ENCODE data around the gene SET. TPM values are rescaled to one million over a fixed set of nuclear protein-coding genes. Genes with fewer than 3 reads are reported as not detected.

SET gene
- polyA plus RNA-seq, 1 of the 3 experiments (the other 2 are of a cell fraction), result 64.6 TPM

DNA sequence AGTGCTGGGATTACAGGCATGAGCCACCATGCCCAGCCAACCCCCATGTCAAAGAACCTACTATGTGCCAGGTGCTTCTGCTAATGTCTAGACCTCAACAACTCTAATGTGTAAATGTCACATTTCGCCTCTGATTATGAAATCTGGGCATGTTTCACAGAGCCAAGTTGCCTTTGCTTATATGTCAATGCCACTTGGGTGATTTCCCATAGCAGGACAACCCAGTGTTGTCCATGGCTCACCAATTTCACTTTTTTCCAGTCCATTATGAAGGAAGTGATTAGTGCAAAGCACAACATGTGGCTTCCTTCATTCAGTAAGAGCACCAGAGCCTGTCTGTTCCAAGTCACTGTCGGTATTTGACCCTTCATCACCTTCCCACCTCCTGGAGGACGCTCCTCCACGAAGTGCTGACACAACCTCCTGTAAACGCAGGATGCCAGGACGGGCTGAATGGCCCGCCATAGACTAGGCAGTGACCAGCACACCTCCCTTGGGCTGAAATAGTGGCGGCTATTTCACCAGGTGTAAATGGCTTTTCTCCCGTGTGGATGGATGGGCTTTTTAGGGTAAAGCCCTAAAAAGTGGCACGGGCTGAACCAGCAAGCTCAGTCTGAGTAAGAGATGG lies 12.3 kb downstream of the SET start (continued):
- TF ChIP-seq TEAD4 (IDR thresholded peaks at IDR 0.05; ENCODE audit: borderline replicate concordance, insufficient read depth), result no peak
- TF ChIP-seq RFX5 (IDR thresholded peaks at IDR 0.05; ENCODE audit: low read length), result no peak
- TF ChIP-seq, protein P1, sequence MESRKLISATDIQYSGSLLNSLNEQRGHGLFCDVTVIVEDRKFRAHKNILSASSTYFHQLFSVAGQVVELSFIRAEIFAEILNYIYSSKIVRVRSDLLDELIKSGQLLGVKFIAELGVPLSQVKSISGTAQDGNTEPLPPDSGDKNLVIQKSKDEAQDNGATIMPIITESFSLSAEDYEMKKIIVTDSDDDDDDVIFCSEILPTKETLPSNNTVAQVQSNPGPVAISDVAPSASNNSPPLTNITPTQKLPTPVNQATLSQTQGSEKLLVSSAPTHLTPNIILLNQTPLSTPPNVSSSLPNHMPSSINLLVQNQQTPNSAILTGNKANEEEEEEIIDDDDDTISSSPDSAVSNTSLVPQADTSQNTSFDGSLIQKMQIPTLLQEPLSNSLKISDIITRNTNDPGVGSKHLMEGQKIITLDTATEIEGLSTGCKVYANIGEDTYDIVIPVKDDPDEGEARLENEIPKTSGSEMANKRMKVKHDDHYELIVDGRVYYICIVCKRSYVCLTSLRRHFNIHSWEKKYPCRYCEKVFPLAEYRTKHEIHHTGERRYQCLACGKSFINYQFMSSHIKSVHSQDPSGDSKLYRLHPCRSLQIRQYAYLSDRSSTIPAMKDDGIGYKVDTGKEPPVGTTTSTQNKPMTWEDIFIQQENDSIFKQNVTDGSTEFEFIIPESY (IDR thresholded peaks at IDR 0.05; ENCODE audit: borderline replicate concordance, low read depth), result no peak
- TF ChIP-seq, protein P2, sequence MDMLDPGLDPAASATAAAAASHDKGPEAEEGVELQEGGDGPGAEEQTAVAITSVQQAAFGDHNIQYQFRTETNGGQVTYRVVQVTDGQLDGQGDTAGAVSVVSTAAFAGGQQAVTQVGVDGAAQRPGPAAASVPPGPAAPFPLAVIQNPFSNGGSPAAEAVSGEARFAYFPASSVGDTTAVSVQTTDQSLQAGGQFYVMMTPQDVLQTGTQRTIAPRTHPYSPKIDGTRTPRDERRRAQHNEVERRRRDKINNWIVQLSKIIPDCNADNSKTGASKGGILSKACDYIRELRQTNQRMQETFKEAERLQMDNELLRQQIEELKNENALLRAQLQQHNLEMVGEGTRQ (IDR thresholded peaks at IDR 0.05; ENCODE audit: borderline replicate concordance, low read depth, low read length), result no peak
- no peak for TF ChIP-seq POLR2AphosphoS5 (IDR thresholded peaks at IDR 0.05; ENCODE audit: low read depth, low read length)
- TF ChIP-seq, protein P3, sequence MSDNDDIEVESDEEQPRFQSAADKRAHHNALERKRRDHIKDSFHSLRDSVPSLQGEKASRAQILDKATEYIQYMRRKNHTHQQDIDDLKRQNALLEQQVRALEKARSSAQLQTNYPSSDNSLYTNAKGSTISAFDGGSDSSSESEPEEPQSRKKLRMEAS (IDR thresholded peaks at IDR 0.05; ENCODE audit: low read depth), result no peak
- TF ChIP-seq RCOR1 (IDR thresholded peaks at IDR 0.05; ENCODE audit: low read length), result no peak
- TF ChIP-seq, protein P4, sequence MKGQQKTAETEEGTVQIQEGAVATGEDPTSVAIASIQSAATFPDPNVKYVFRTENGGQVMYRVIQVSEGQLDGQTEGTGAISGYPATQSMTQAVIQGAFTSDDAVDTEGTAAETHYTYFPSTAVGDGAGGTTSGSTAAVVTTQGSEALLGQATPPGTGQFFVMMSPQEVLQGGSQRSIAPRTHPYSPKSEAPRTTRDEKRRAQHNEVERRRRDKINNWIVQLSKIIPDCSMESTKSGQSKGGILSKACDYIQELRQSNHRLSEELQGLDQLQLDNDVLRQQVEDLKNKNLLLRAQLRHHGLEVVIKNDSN (IDR thresholded peaks at IDR 0.05; ENCODE audit: borderline replicate concordance, low read depth), result no peak
- TF ChIP-seq FOXJ3 (CRISPR knock-in tag; IDR thresholded peaks at IDR 0.05), result no peak
- TF ChIP-seq IRF3 (IDR thresholded peaks at IDR 0.05; ENCODE audit: low read depth, low read length), result no peak

- CTCF ChIA-PET, result interaction anchor here (0.6 to 4.0 kb wide), 36 partner anchors 9 to 361 kb away, joined by 3 to 64 read pairs (median 4); partner anchors contain the start of genes DYNC2I2, ENDOG, SET and SPOUT1
- Histone ChIP-seq H3K4me1 (ENCODE audit: control insufficient read depth in 1 of 2, insufficient read depth in 2 of 2, low read depth in 1 of 2, low read length in 1 of 2) (peaks cover 0 to 4% of the 10 kb centered on the region in 2 experiments; a peak in 1 of 4 replicates), H3K4me3 (ENCODE audit: low read depth in 2 of 2, low read length in 1 of 2) (peak within 1 kb of the TSS; percentile 68 to 85), H3F3A (replicated peaks; ENCODE audit: insufficient read depth) (peaks cover 19% of the 10 kb centered on the region), H3K9me2 (no peaks in the 10 kb centered on the region), H3K9ac (peak within 1 kb of the TSS; percentile 84), H3K27me3 (ENCODE audit: insufficient read depth) (no peaks in the 10 kb centered on the region), H3K4me2 (peak within 1 kb of the TSS; percentile 93), H3K9me3 (no peaks in the 10 kb centered on the region), H3K79me2 (ENCODE audit: insufficient read depth) (no peaks in the 10 kb centered on the region), H2AFZ (ENCODE audit: low read depth) (peak within 1 kb of the TSS; percentile 97; the same call in 1 of the 2 replicates), H4K20me1 (ENCODE audit: insufficient read depth) (no peaks in the 10 kb centered on the region), H3K36me3 (replicated peaks in 1 of 2; ENCODE audit: control insufficient read depth in 1 of 2, insufficient read depth in 2 of 2, low read length in 1 of 2) (no peaks in the 10 kb centered on the region), H3K27ac (ENCODE audit: low read depth in 2 of 2, low read length in 1 of 2) (peak within 1 kb of the TSS in 1 of 2 experiments; percentile 38; a peak in 2 of 4 replicates)
- POLR2A ChIA-PET, result no interaction called here
- peak; percentile 98 for DNase-seq
- WGBS (ENCODE audit: low lambda C conversion rate), result no CpG with 5 or more reads among the region's 65 CpGs
- TF ChIP-seq MXI1 (IDR thresholded peaks at IDR 0.05; ENCODE audit: low read depth, low read length), result peak; percentile 47
- TF ChIP-seq CHD2 (IDR thresholded peaks at IDR 0.05; ENCODE audit: low read length, partially characterized antibody), result peak; percentile 27
- no peak for TF ChIP-seq MEF2A (IDR thresholded peaks at IDR 0.05; ENCODE audit: borderline replicate concordance, low read depth)
- peak; percentile 44; the same call in 1 of the 2 replicates for TF ChIP-seq ELF1 (IDR thresholded peaks at IDR 0.05)
- TF ChIP-seq, protein P3 (IDR thresholded peaks at IDR 0.05; ENCODE audit: low read depth), result 0 out of 2 replicates have a peak, but pooled peaks have one; percentile 36
- TF ChIP-seq RAD21 (IDR thresholded peaks at IDR 0.05; ENCODE audit: low read length), result peak; percentile 35
- TF ChIP-seq CTCF (IDR thresholded peaks at IDR 0.05), result peak; percentile 96
- no peak for TF ChIP-seq GATA2 (CRISPR knock-in tag; IDR thresholded peaks at IDR 0.05)
- TF ChIP-seq TAF1 (IDR thresholded peaks at IDR 0.05; ENCODE audit: borderline replicate concordance, low read depth, low read length), result peak; percentile 35; the same call in 1 of the 2 replicates
- TF ChIP-seq SMC3 (IDR thresholded peaks at IDR 0.05; ENCODE audit: low read depth, low read length), result peak; percentile 26; the same call in 1 of the 2 replicates
- TF ChIP-seq FOXM1 (IDR thresholded peaks at IDR 0.05; ENCODE audit: low read depth), result no peak
Measured at GRCh38 chr9:128702445-128702948, 13.5 kb downstream of the SET start, which contains the start of gene PKN3. TSS of gene PKN3 (plus strand) at chr9:128702503. CDS start at chr9:128702916, 413 bp downstream.

Data from SK-N-SH (cell line).